ENCODE data around the gene SLC9A9. TPM values are rescaled to one million over a fixed set of nuclear protein-coding genes. Genes with fewer than 3 reads are reported as not detected.

Gene SLC9A9
- total RNA-seq, 3 donors from 2014 or later (not counting 1 experiment from before 2014, with no cell fraction given): 24.0 to 29.1 (median 27.2) TPM

GRCh38 chr3:143576568-143577270 lies 271.5 kb downstream of the SLC9A9 start:
- H3K4me1 ChIP-seq (ENCODE audit: control insufficient read depth, insufficient read depth, low read length): no peaks in the 10 kb centered on the region
- Mint-ChIP-seq H3K36me3 (peaks cover 13% of the 10 kb centered on the region), H3K27me3 (ENCODE audit: low read depth in 2 of 2) (no peaks in the 10 kb centered on the region), H3K9me3 (no peaks in the 10 kb centered on the region), H3K4me3 (no peak overlapping the region), H3K27ac (no peak overlapping the region), H3K4me1 (no peaks in the 10 kb centered on the region)
- H3K27me3 ChIP-seq (ENCODE audit: control insufficient read depth, insufficient read depth, low read length): no peaks in the 10 kb centered on the region
- H3K36me3 ChIP-seq (ENCODE audit: control insufficient read depth, insufficient read depth, low read length): peaks cover 5% of the 10 kb centered on the region
- no peaks in the 10 kb centered on the region for H3K9me3 ChIP-seq (ENCODE audit: control insufficient read depth, insufficient read depth, low read length)
- DNase-seq (no peak), ATAC-seq (no peak)
- H3K27ac ChIP-seq (ENCODE audit: low read length): no peak overlapping the region
- WGBS (ENCODE audit: insufficient coverage): 98% methylated on average over 3 of the region's 5 CpGs
- TF ChIP-seq CTCF (IDR thresholded peaks at IDR 0.05): no peak
- intact Hi-C loops (cut with micrococcal nuclease): no loop called here
- H3K4me3 ChIP-seq (ENCODE audit: low read length): no peak overlapping the region

GRCh38 chr3:143574933-143575332 lies 273.3 kb downstream of the SLC9A9 start:
- no CpG with 5 or more reads among the region's 1 CpG for WGBS (ENCODE audit: insufficient coverage)
- peaks cover 13% of the 10 kb centered on the region for H3K36me3 Mint-ChIP-seq

DNA sequence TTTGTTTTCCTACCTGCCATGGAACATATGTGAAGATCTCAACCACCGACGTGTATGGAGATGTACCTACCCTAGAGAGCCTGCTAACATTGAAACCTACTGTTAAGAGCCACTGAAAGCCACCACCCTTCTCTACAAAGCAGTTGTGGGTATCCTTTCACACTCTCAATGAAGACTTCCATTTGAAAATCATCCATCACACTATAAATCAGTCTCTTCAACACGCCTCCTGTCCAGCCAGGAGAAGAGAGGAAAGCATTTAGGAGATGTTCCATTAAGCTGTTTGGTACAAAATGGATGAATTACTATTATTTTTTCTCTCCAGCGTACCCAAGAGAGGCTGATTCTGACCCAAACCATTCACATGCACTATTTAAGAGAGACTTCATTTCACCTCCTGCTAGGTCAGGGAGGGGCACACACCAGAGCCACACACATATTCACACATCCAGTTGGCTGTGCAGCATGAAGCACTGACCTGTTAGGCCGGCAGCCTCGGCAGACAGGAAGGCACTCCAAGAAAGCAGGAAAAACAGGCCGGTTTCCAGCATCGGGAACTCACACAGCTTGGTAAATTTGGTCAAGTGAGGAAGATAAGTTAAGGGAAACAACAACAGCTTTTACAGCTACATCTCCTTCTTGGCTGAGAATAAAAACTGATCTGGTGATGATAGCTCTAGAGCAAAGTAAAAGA lies 274.5 kb downstream of the SLC9A9 start:
- over 99% methylated on average over 7 of the region's 8 CpGs for WGBS (ENCODE audit: insufficient coverage)
- peaks cover 13% of the 10 kb centered on the region for H3K36me3 Mint-ChIP-seq

More at GRCh38 chr3:143574933-143575332, 273.3 kb downstream of the SLC9A9 start:
- Histone ChIP-seq H3K4me1 (ENCODE audit: control insufficient read depth, insufficient read depth, low read length) (no peaks in the 10 kb centered on the region), H3K27me3 (ENCODE audit: control insufficient read depth, insufficient read depth, low read length) (no peaks in the 10 kb centered on the region), H3K27ac (ENCODE audit: low read length) (no peak overlapping the region), H3K4me3 (ENCODE audit: low read length) (no peak overlapping the region), H3K36me3 (ENCODE audit: control insufficient read depth, insufficient read depth, low read length) (peaks cover 5% of the 10 kb centered on the region), H3K9me3 (ENCODE audit: control insufficient read depth, insufficient read depth, low read length) (no peaks in the 10 kb centered on the region)
- no peak overlapping the region for H3K27ac Mint-ChIP-seq
- no peaks in the 10 kb centered on the region for H3K27me3 Mint-ChIP-seq (ENCODE audit: low read depth in 2 of 2)
- TF ChIP-seq CTCF (IDR thresholded peaks at IDR 0.05): no peak
- intact Hi-C loops (cut with micrococcal nuclease): no loop called here
- no peaks in the 10 kb centered on the region for H3K9me3 Mint-ChIP-seq
- H3K4me3 Mint-ChIP-seq: no peak overlapping the region
- no peak for DNase-seq
- ATAC-seq: no peak
- H3K4me1 Mint-ChIP-seq: no peaks in the 10 kb centered on the region

More for the DNA sequence above, 274.5 kb downstream of the SLC9A9 start:
- intact Hi-C loops (cut with micrococcal nuclease): no loop called here
- no peaks in the 10 kb centered on the region for H3K9me3 Mint-ChIP-seq
- Histone ChIP-seq H3K27ac (ENCODE audit: low read length) (no peak overlapping the region), H3K36me3 (ENCODE audit: control insufficient read depth, insufficient read depth, low read length) (peaks cover 5% of the 10 kb centered on the region), H3K4me3 (ENCODE audit: low read length) (no peak overlapping the region), H3K9me3 (ENCODE audit: control insufficient read depth, insufficient read depth, low read length) (no peaks in the 10 kb centered on the region), H3K27me3 (ENCODE audit: control insufficient read depth, insufficient read depth, low read length) (no peaks in the 10 kb centered on the region), H3K4me1 (ENCODE audit: control insufficient read depth, insufficient read depth, low read length) (no peaks in the 10 kb centered on the region)
- H3K27ac Mint-ChIP-seq: no peak overlapping the region
- ATAC-seq (no peak), DNase-seq (no peak)
- H3K27me3 Mint-ChIP-seq (ENCODE audit: low read depth in 2 of 2): no peaks in the 10 kb centered on the region
- no peaks in the 10 kb centered on the region for H3K4me1 Mint-ChIP-seq
- no peak for TF ChIP-seq CTCF (IDR thresholded peaks at IDR 0.05)
- H3K4me3 Mint-ChIP-seq: no peak overlapping the region

All from natural killer cell (primary cell).